IMR-90 (cell line): ENCODE measurements around the gene MCUR1. TPM values are rescaled to one million over a fixed set of nuclear protein-coding genes. Genes with fewer than 3 reads are reported as not detected.

Experiments
- ATAC-seq: fragments of 200-7000 bp; cut with Tn5 transposase; 2 replicates; pipeline ENCODE4 v1.9.1; 2020; ENCODE audit warnings: low read depth, mild to moderate bottlenecking, moderate library complexity
- BruUV-seq: library from RNA; stranded (reverse); fragments of 400-500 nt; replicated peaks from 2 replicates; lab custom pipeline; 2021; lab: Mats Ljungman, UMichigan
- CTCF ChIA-PET: fragments of 300-600 bp; formaldehyde crosslinking; extraction: SDS; loops from one replicate; lab custom pipeline; 2021; ENCODE audit warnings: antibody characterized with exemption; lab: Yijun Ruan, JAX
- POLR2A ChIA-PET: fragments of 300-600 bp; sonication (Branson Sonifier 250); formaldehyde crosslinking; loops from one replicate; lab custom pipeline; 2022; ENCODE audit warnings: antibody characterized with exemption; ENCODE audit not compliant: unreplicated experiment; lab: Charles Lee
- DNase-seq: peaks from one replicate; pipeline ENCODE4 v3.0.0; 2013
- H2AFZ ChIP-seq: replicated peaks from 2 replicates; pipeline ENCODE3; 2013; ENCODE audit warnings: low read length, mild to moderate bottlenecking; ENCODE audit not compliant: poor library complexity
- H2AK5ac ChIP-seq: 2 replicates; pipeline ENCODE4 v1.6.1; 2013; ENCODE audit warnings: low read depth, low read length, inconsistent platforms
- H2AK9ac ChIP-seq: replicated peaks from 2 replicates; pipeline ENCODE3; 2013; ENCODE audit warnings: mild to moderate bottlenecking, low read depth, low read length, moderate library complexity; ENCODE audit not compliant: poor library complexity
- H2BK120ac ChIP-seq: 2 replicates; pipeline ENCODE4 v1.6.1; 2013; ENCODE audit warnings: low read depth, low read length, inconsistent platforms
- H2BK15ac ChIP-seq: 3 replicates; pipeline ENCODE4 v1.6.1; 2013; ENCODE audit warnings: low read depth, low read length, inconsistent platforms
- H2BK20ac ChIP-seq: 2 replicates; pipeline ENCODE4 v1.6.1; 2013; ENCODE audit warnings: low read depth, mild to moderate bottlenecking, inconsistent platforms, low read length, moderate library complexity
- H2BK5ac ChIP-seq: 2 replicates; pipeline ENCODE4 v1.6.1; 2013; ENCODE audit warnings: mild to moderate bottlenecking, low read depth, low read length, inconsistent platforms; ENCODE audit not compliant: poor library complexity, severe bottlenecking
- H3K14ac ChIP-seq: replicated peaks from 2 replicates; pipeline ENCODE4 v1.6.1; 2013; ENCODE audit warnings: low read depth, low read length, inconsistent platforms
- H3K18ac ChIP-seq: 2 replicates; pipeline ENCODE4 v1.6.1; 2013; ENCODE audit warnings: low read depth, low read length, control low read depth
- H3K23ac ChIP-seq: 2 replicates; pipeline ENCODE4 v1.6.1; 2013; ENCODE audit warnings: low read depth, low read length, inconsistent platforms
- H3K27ac ChIP-seq: 2 replicates; pipeline ENCODE4 v1.5.1; 2013; ENCODE audit warnings: mild to moderate bottlenecking, control low read depth, low read length; ENCODE audit not compliant: insufficient read depth
- H3K27me3 ChIP-seq: 2 replicates; pipeline ENCODE4 v1.6.1; 2013; ENCODE audit warnings: low read length; ENCODE audit not compliant: control insufficient read depth, insufficient read depth
- H3K36me3 ChIP-seq: 2 replicates; pipeline ENCODE4 v1.6.1; 2013; ENCODE audit warnings: low read length, mixed read lengths; ENCODE audit not compliant: control insufficient read depth, insufficient read depth
- H3K4ac ChIP-seq: 2 replicates; pipeline ENCODE4 v1.6.1; 2013; ENCODE audit warnings: low read depth, low read length, inconsistent platforms
- H3K4me1 ChIP-seq: 2 replicates; pipeline ENCODE4 v1.6.1; 2013; ENCODE audit warnings: low read length, mixed read lengths; ENCODE audit not compliant: control insufficient read depth, insufficient read depth
- H3K4me2 ChIP-seq: 2 replicates; pipeline ENCODE4 v1.6.1; 2013; ENCODE audit warnings: low read depth, mild to moderate bottlenecking, control low read depth, low read length, moderate library complexity
- H3K4me3 ChIP-seq: 2 replicates; pipeline ENCODE4 v1.5.1; 2013; ENCODE audit warnings: low read depth, mild to moderate bottlenecking, control low read depth, low read length, moderate library complexity; ENCODE audit not compliant: insufficient read depth
- H3K56ac ChIP-seq: 2 replicates; pipeline ENCODE4 v1.6.1; 2013; ENCODE audit warnings: low read length, inconsistent platforms; ENCODE audit not compliant: insufficient read depth; ENCODE audit errors: extremely low read depth
- H3K79me1 ChIP-seq, 2 experiments: 2 replicates each; pipeline ENCODE4 v1.6.1; 2013; ENCODE audit warnings: low read length in 2 of 2, inconsistent platforms in 1 of 2, low read depth in 1 of 2
- H3K9ac ChIP-seq: 2 replicates; pipeline ENCODE4 v1.6.1; 2013; ENCODE audit warnings: low read depth, low read length, control low read depth
- H3K9me1 ChIP-seq: 2 replicates; pipeline ENCODE4 v1.6.1; 2013; ENCODE audit warnings: low read length, inconsistent platforms; ENCODE audit not compliant: insufficient read depth
- H3K9me3 ChIP-seq: 2 replicates; pipeline ENCODE4 v1.6.1; 2013; ENCODE audit warnings: low read length; ENCODE audit not compliant: control insufficient read depth, insufficient read depth
- H4K20me1 ChIP-seq: 2 replicates; pipeline ENCODE4 v1.6.1; 2013; ENCODE audit warnings: low read length, inconsistent platforms; ENCODE audit not compliant: insufficient read depth
- H4K5ac ChIP-seq: 2 replicates; pipeline ENCODE4 v1.6.1; 2013; ENCODE audit warnings: mild to moderate bottlenecking, low read depth, low read length, control low read depth
- H4K8ac ChIP-seq, 2 experiments: 2 replicates each; pipeline ENCODE4 v1.6.1; 2013; ENCODE audit warnings: low read depth in 2 of 2, low read length in 2 of 2, control low read depth in 1 of 2, inconsistent platforms in 1 of 2
- H4K91ac ChIP-seq: 2 replicates; pipeline ENCODE4 v1.6.1; 2013; ENCODE audit warnings: low read depth, low read length, inconsistent platforms; ENCODE audit not compliant: insufficient read depth
- MXI1 ChIP-seq: IDR thresholded peaks from 2 replicates; pipeline ENCODE4 v1.6.1; 2012; ENCODE audit warnings: low read depth, mild to moderate bottlenecking, low read length, moderate library complexity, borderline replicate concordance
- POLR2A ChIP-seq: IDR thresholded peaks from 2 replicates; pipeline ENCODE4 v1.6.1; 2012; ENCODE audit warnings: mild to moderate bottlenecking, low read depth, low read length
- RAD21 ChIP-seq: IDR thresholded peaks from 2 replicates; pipeline ENCODE4 v1.6.1; 2012; ENCODE audit warnings: low read length, improper control_type of control experiment
- WGBS, 2 experiments: methylation state at CpG; one replicate each; pipeline versions ENCODE4 v1.1.5 to v1.1.7; 2013; ENCODE audit warnings: missing lambda C conversion rate in 2 of 2; ENCODE audit not compliant: insufficient read length in 1 of 2; ENCODE audit errors: extremely low coverage in 2 of 2; 5-methylcytosine and 5-hydroxymethylcytosine counted together
- dilution Hi-C: fragments of 300-500 bp; cut with HindIII; formaldehyde crosslinking; loops from one replicate; pipeline ENCODE4 v1.14.3; 2018; ENCODE audit warnings: low sequenced_read_pairs; ENCODE audit not compliant: unreplicated experiment
- in situ Hi-C: fragments of 300-500 bp; cut with MboI; formaldehyde crosslinking; loops from 3 replicates; pipeline ENCODE4 v1.14.3; 2019; ENCODE audit warnings: low sequenced_read_pairs, inconsistent platforms, mixed read lengths
- intact Hi-C: fragments of 100-400 bp; cut with micrococcal nuclease; formaldehyde crosslinking; loops from 2 replicates; pipeline ENCODE4 v1.10.0; 2022
- polyA plus RNA-seq, 3 experiments: library from polyadenylated mRNA; depleted of rRNA; stranded (reverse); fragments of >200 nt; gene quantifications; 2 replicates each; pipeline ENCODE4 v1.2.3, GENCODE V29; 2012; ENCODE audit warnings: low replicate concordance in 1 of 3
- total RNA-seq: library from RNA; depleted of rRNA; stranded (reverse); fragments of >200 nt; gene quantifications from 2 replicates; pipeline ENCODE4 v1.2.3, GENCODE V29; 2012
- TF ChIP-seq, protein P1 (sequence below): conservative IDR thresholded peaks from 2 replicates; pipeline ENCODE4 v1.5.1; 2012; ENCODE audit warnings: mild to moderate bottlenecking, low read depth, low read length, improper control_type of control experiment

Gene MCUR1
- total and polyA plus RNA-seq, 2 of the 4 experiments (the other 2 are of a cell fraction), result 4.1 to 6.5 TPM

DNA sequence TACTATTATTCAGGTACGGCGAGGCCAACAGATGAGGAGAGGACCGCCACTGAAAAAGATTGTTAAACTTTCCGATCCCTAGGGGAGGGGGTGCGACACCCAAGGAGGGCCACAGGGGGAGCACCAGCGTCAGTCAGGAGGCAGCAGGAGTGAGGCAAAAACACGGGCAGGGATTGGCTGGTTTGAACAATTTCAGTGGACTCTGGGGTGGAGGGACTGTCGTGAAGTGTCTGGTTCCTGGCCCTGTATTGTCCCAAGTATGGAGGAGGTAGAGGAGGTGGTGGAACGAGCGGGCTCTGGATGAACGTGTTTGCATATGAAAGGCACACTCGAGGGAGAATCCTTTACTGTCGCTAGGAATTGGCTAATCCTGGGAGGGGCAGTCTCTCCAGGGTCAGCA, 32.5 kb upstream of the MCUR1 start:
- Histone ChIP-seq H3K4me3 (no peak overlapping the region), H3K14ac (no peak overlapping the region), H3K36me3 (no peaks in the 10 kb centered on the region), H3K27ac (no peak overlapping the region), H3K4me2 (no peak overlapping the region), H3K9me1 (no peaks in the 10 kb centered on the region), H4K91ac (no peak overlapping the region), H2AK5ac (no peak overlapping the region), H3K18ac (no peak overlapping the region), H2BK15ac (no peak overlapping the region), H3K79me1 (no peaks in the 10 kb centered on the region), H3K27me3 (peaks cover 8% of the 10 kb centered on the region), H3K56ac (no peak overlapping the region), H4K8ac (no peak overlapping the region), H3K4ac (no peak overlapping the region), H4K5ac (no peak overlapping the region), H2AFZ (peak overlapping the region; percentile 7), H4K20me1 (no peaks in the 10 kb centered on the region), H3K4me1 (no peaks in the 10 kb centered on the region; the same call in 1 of the 2 replicates), H3K9ac (no peak overlapping the region), H3K9me3 (no peaks in the 10 kb centered on the region), H2BK20ac (no peak overlapping the region), H2BK5ac (no peak overlapping the region), H2AK9ac (no peak overlapping the region), H2BK120ac (no peak overlapping the region), H3K23ac (no peak overlapping the region)
- ChIA-PET POLR2A (no interaction called here), CTCF (no interaction called here)
- dilution Hi-C loops, result no loop called here
- ATAC-seq (no peak), DNase-seq (no peak)
- intact Hi-C loops, result no loop called here
- in situ Hi-C loops, result no loop called here
- no TSS peak for BruUV-seq
- TF ChIP-seq, protein P1, sequence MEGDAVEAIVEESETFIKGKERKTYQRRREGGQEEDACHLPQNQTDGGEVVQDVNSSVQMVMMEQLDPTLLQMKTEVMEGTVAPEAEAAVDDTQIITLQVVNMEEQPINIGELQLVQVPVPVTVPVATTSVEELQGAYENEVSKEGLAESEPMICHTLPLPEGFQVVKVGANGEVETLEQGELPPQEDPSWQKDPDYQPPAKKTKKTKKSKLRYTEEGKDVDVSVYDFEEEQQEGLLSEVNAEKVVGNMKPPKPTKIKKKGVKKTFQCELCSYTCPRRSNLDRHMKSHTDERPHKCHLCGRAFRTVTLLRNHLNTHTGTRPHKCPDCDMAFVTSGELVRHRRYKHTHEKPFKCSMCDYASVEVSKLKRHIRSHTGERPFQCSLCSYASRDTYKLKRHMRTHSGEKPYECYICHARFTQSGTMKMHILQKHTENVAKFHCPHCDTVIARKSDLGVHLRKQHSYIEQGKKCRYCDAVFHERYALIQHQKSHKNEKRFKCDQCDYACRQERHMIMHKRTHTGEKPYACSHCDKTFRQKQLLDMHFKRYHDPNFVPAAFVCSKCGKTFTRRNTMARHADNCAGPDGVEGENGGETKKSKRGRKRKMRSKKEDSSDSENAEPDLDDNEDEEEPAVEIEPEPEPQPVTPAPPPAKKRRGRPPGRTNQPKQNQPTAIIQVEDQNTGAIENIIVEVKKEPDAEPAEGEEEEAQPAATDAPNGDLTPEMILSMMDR, result no peak
- no peak for TF ChIP-seq POLR2A
- TF ChIP-seq MXI1, result no peak
- TF ChIP-seq RAD21, result no peak
- 73% methylated on average over 4 of the region's 13 CpGs; no CpG with 5 or more reads in 1 of the 2 experiments for WGBS, 2 experiments
